ENCODE results near the gene NAALADL2.

Gene NAALADL2

GRCh38 chr3:175001091-175001490 is 142.0 kb downstream of the NAALADL2 start:
- no peak for DNase-seq

GRCh38 chr3:175002732-175003143 is 143.6 kb downstream of the NAALADL2 start:
- DNase-seq, result no peak

- DNase-seq, result no peak
These were observed 144.5 kb downstream of the NAALADL2 start for GRCh38 chr3:175003590-175003989.

- no peak for DNase-seq
These were observed 146.1 kb downstream of the NAALADL2 start for GRCh38 chr3:175005193-175005592.

GRCh38 chr3:175005881-175006280 is 146.7 kb downstream of the NAALADL2 start:
- DNase-seq, result no peak

- no peak for DNase-seq
These were observed 148.2 kb downstream of the NAALADL2 start for GRCh38 chr3:175007306-175007705.

GRCh38 chr3:175009295-175009694 is 150.2 kb downstream of the NAALADL2 start:
- no peak for DNase-seq

- no peak for DNase-seq
These were observed 156.0 kb downstream of the NAALADL2 start for GRCh38 chr3:175015056-175015635.

GRCh38 chr3:175018946-175019727 is 160.0 kb downstream of the NAALADL2 start:
- DNase-seq, result no peak

GRCh38 chr3:175020101-175020500 is 161.0 kb downstream of the NAALADL2 start:
- no peak for DNase-seq

GRCh38 chr3:175029828-175030227 is 170.7 kb downstream of the NAALADL2 start:
- DNase-seq, result no peak

- DNase-seq, result no peak
These were observed 180.7 kb downstream of the NAALADL2 start for GRCh38 chr3:175039875-175040274.

GRCh38 chr3:175041369-175041768 is 182.2 kb downstream of the NAALADL2 start:
- no peak for DNase-seq

GRCh38 chr3:175046601-175047000 is 187.5 kb downstream of the NAALADL2 start:
- no peak for DNase-seq

GRCh38 chr3:175047786-175048185 is 188.7 kb downstream of the NAALADL2 start:
- DNase-seq, result no peak

GRCh38 chr3:175057401-175057800 is 198.3 kb downstream of the NAALADL2 start:
- DNase-seq, result no peak

GRCh38 chr3:175059788-175060187 is 200.7 kb downstream of the NAALADL2 start:
- DNase-seq, result no peak

GRCh38 chr3:175065497-175065896 is 206.4 kb downstream of the NAALADL2 start:
- no peak for DNase-seq

- no peak for DNase-seq
These were observed 207.7 kb downstream of the NAALADL2 start for GRCh38 chr3:175066617-175067415.

- DNase-seq, result no peak
These were observed 209.5 kb downstream of the NAALADL2 start for GRCh38 chr3:175068587-175068986.

GRCh38 chr3:175070946-175071345 is 211.8 kb downstream of the NAALADL2 start:
- DNase-seq, result no peak

GRCh38 chr3:175073219-175073905 is 214.2 kb downstream of the NAALADL2 start:
- DNase-seq, result no peak

- DNase-seq, result no peak
These were observed 216.1 kb downstream of the NAALADL2 start for GRCh38 chr3:175075269-175075668.

Measured in activated CD4-positive, alpha-beta T cell treated with anti-CD3 and anti-CD28 coated beads for 48 hours (primary cell).